ENCODE results near the gene DOK4.

The DOK4 gene

DNA sequence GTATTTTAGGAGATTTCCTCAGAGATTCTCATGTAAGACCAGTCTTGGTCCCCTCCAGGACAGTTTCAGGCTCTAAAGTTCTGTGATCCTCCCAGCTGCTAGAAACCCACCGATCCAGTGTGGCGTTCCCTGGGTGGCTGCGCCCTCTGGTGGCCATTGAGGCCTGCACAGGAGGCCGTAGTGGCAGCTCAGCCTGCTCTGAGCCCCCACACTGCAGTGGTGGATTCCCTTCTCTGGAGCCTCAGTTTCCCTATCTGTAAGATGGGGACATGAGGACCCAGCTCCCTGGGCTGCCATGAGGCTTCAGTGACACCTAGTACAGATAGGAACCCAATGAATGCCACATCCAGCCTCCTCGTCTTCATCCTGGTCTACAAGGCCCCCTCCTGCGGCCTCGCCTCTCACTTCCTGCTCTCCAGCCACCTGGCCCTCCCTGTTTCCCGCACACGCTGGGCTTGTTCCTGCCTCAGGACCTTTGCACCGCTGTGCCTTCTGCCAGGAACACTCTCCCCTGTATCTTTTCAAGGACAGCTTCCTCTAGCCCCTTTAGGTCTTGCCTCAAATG lies 33.6 kb upstream of the DOK4 start:
- in situ Hi-C loops (cut with MboI; ENCODE audit: low sequenced_read_pairs), result no loop called here

DNA sequence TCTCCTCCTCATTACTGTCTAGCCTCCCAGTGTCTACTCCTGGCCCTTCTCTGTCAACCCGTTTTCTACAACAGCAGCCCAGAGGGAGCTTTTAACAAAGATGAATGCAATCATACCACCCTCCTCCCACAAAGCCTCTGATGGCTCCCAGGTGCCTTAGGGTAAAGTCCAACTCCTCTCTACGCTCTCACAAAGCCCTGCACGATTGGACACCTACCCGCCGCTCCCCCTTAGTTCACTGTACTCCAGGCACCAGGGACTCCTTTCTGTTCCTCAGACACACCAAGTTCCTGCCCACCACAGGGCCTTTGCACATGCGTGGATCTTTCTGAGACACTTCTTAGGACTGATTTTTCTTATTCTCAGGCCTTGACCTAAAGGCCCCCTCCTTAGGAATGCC lies 32.6 kb upstream of the DOK4 start:
- in situ Hi-C loops (cut with MboI; ENCODE audit: low sequenced_read_pairs), result no loop called here

GRCh38 chr16:57518520-57518919 lies 32.2 kb upstream of the DOK4 start:
- in situ Hi-C loops (cut with MboI; ENCODE audit: low sequenced_read_pairs), result no loop called here

DNA sequence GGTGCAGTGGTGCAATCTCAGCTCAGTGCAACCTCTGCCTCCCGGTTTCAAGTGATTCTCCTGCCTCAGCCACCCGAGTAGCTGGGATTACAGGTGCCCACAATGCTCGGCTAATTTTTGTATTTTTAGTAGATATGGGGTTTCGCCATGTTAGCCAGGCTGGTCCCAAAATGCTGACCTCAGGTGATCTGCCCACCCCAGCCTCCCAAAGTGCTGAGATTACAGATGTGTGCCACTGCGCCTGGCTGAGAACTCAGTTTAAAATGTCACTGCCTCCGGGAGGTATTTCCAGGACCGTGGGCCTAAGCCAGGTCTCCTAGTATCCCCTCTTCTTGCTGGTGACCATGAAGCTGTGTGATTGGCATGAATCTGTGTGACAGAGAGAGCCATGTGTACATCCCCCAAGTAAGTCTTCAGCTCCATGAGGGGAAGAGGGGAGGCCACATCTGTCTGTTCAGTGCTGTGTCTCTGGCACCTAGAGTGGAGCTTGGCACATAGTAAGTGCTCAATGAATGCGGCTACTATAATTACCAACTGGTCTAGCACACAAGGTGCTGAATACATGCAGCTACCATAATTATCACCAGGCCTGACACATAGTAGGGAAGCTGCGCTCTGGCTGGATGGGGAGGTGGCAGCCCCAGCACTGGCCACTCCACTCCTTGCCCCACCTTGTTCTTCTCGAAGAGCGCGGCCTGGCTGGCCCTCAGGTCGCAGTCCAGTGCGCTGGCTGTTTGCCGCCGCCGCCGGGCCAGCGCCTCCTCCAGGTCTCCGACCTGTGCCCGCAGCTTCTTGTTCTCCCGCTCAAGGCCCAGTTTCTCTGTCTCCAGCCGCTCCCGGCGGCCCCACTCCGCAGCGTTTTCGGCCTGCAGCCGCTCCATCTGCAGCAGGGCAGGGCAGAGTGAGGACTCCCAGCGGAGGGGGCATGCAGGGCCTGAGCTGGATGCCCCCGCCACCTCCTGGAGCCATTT lies 31.4 kb upstream of the DOK4 start:
- in situ Hi-C loops (cut with MboI; ENCODE audit: low sequenced_read_pairs), result no loop called here

GRCh38 chr16:57516773-57517172 lies 30.5 kb upstream of the DOK4 start:
- in situ Hi-C loops (cut with MboI; ENCODE audit: low sequenced_read_pairs), result no loop called here

GRCh38 chr16:57516176-57516725 lies 30.0 kb upstream of the DOK4 start:
- in situ Hi-C loops (cut with MboI; ENCODE audit: low sequenced_read_pairs), result no loop called here

GRCh38 chr16:57514791-57515600 lies 28.7 kb upstream of the DOK4 start:
- in situ Hi-C loops (cut with MboI; ENCODE audit: low sequenced_read_pairs), result no loop called here

GRCh38 chr16:57514371-57514770 lies 28.1 kb upstream of the DOK4 start:
- in situ Hi-C loops (cut with MboI; ENCODE audit: low sequenced_read_pairs), result no loop called here

DNA sequence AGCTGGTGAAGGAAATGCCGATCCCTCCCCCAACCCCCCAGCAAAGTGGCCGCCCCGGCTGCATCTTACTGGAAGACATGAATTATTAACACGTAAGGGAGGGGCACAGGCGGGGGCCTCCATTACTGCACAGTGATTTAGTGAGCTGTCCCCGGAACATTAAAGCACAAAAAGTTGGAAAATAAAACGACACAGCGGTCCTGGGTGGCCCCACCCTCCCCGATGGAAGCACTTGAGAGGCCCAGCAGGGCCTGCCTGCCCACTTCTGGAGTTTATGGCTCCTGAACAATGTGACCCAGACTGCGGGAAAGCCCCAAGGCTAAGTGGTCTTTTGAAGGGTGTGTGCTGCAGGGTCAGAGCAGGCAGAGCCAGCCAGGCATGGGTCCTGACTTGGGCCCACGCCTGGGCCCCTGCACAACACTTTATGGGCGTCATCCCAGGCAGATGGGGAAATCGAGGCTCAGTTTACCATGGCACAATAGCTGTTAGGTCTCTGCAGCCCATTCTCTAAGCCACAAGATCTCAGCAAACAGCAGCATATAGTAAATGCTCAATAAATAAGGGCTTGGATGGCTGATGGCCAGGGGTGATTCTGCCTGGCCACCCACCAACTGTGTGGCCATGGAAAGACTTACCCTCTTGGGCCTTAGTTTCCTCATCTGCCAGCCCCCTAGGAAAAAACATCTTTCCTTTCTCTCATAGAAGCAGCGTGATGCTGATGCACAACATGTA lies 27.2 kb upstream of the DOK4 start:
- in situ Hi-C loops (cut with MboI; ENCODE audit: low sequenced_read_pairs), result no loop called here

DNA sequence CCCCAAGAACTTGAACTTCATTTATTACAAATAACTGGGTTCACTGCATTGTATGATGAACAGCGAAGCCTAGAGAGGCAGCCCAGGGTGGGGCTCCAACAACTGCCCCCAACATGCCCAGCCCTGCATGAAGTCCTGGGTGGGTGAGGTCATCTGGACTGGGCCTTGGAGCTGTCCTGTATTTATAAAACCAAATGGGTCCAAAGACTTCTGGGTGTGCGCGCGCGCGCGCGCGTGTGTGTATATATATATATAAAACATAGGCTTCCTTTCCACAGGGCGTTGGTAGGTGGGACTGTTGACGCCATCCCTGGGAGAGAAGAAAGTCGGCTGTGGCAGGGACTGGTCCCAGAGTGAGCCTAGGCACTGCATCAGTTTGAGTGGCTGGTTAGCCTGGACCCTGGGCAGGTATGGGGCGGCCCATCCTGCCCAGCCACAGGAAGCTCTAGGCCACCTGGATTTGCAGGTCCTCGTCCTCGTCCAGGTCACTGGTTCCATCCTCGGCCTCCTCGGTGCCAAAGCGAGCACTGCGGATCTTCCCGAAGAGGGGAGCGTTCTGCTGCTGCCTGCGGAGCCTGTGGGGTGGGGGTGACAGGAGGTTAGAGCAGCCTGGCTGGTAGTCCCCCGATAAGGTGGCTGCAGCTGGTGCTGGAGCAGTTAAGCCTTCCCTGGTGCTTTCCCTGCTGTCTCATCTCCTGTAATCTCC lies 26.2 kb upstream of the DOK4 start:
- in situ Hi-C loops (cut with MboI; ENCODE audit: low sequenced_read_pairs), result no loop called here

DNA sequence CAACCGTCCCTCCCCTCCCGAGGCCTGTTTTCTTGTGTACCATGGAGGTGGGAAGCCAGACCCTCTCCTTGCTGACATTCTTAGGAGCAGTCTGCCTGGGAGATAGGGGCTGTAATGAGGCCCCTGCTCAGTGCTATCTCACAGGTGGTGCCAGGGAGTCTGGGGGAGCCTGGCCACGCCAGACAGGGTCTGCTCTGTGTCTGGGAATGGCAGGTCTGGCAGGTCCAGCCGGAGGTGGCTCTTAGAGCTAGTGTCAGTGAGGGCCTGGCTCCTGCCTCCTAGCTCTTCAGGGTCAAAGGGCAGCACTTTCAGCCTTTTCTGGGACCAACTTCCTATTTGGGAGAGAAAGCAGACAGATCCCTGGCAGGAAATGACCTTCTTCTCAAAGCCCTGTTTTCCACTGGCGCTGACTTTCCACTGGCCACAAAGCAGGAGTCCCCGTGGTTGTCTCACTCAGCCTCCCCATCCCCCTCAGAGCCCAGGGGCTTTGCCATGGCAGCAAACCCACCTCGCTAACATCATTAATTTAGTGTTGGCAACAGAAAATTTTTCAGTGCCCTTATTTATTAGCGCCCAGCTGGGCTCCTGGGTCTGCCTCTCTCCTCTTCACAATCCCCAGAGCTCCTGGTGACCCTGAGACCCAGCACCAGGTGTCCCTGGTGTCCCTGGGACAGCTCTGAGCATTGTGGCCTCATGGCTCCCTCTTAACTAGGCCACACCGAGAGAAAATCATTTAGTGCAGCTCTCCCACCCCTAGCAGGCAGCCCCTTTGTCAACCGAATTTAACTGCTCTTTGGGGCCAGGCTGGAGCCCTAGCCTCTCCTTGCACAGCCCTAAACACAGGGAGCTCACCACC lies 24.0 kb upstream of the DOK4 start:
- in situ Hi-C loops (cut with MboI; ENCODE audit: low sequenced_read_pairs), result no loop called here

GRCh38 chr16:57509231-57509923 lies 23.1 kb upstream of the DOK4 start:
- in situ Hi-C loops (cut with MboI; ENCODE audit: low sequenced_read_pairs), result no loop called here

- in situ Hi-C loops (cut with MboI; ENCODE audit: low sequenced_read_pairs), result no loop called here
Observed at GRCh38 chr16:57508035-57508425, 21.7 kb upstream of the DOK4 start.

- in situ Hi-C loops (cut with MboI; ENCODE audit: low sequenced_read_pairs), result no loop called here
Observed at GRCh38 chr16:57507136-57508034, 21.1 kb upstream of the DOK4 start.

GRCh38 chr16:57505169-57505568 lies 18.9 kb upstream of the DOK4 start:
- in situ Hi-C loops (cut with MboI; ENCODE audit: low sequenced_read_pairs), result no loop called here

DNA sequence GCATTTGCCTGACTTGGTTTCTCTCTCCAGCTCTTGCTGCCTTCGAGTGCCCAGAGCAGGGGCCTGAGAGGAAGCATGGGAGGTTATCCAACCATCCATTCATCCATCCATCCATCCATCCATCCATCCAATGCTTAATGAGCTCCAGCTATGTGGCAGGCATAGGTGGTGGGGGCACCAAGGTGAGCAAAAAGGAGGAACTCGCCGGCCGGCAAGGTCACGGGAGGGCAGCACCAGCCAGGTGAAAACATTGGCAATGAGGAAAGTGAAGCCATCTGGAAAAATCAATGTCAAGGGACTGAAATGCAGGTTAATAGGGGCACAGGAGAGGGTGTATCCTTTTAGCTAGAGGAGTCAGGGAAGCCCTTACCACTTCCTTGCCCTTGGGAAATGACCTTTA lies 18.2 kb upstream of the DOK4 start:
- in situ Hi-C loops (cut with MboI; ENCODE audit: low sequenced_read_pairs), result no loop called here

GRCh38 chr16:57504001-57504400 lies 17.7 kb upstream of the DOK4 start:
- in situ Hi-C loops (cut with MboI; ENCODE audit: low sequenced_read_pairs), result no loop called here
